ENCODE measurements around the gene RANGAP1. TPM values are rescaled to one million over a fixed set of nuclear protein-coding genes. Genes with fewer than 3 reads are reported as not detected.

RANGAP1 gene
- total RNA-seq, 2 donors from 2014 or later = 114 to 142 TPM

DNA sequence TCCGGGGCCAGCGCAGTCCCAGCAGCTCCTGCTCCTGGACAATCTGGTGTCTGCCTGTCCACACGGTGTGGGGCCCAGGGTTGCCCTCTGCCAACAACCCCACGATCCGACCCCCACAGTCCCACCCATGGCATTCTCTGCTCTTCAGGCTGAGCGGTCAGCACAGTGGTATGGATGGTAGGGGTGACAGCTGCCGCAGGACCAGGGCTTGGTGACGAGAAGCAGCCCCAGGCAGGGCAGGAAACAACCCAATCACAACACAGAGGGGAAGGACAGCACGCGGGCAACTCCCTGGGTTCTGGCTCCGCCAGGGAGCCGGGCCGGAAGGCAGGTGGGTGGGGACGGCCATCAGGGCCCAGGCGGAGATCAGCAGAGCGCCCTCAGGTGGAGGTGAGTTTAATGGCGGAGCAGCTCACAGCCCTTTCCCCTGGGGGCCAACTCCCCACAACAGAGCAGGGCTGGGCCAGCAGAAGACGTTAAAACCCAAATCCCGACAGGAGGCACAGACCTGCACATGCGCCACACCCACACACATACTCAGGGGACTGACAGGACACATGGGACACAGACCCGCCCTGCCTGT is 40.0 kb downstream of the RANGAP1 start:
- H3K36me3 Mint-ChIP-seq (ENCODE audit: low read depth) = peaks cover 2% of the 10 kb centered on the region

DNA sequence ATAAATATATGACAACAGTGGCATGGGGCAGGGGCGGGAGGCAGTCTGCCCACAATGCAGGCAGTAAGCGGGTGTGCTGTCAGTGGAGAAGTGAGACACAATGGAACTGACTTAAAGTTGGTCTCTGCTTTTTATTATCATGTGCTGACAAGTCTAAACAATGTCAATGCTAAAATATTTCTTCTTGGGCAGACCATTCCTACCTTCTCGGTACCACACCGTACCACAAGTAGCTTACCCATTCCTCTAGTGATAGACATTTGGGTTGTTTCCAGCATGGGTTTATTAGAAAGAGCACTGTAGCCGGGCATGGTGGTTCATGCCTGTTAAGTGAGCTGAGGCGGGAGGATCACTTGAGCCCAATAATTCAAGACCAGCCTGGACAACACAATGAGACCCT is 42.6 kb downstream of the RANGAP1 start:
- Mint-ChIP-seq H3K27ac (no peak overlapping the region), H3K4me3 (no peak overlapping the region), H3K4me1 (peaks cover 7% of the 10 kb centered on the region), H3K27me3 (no peaks in the 10 kb centered on the region), H3K36me3 (ENCODE audit: low read depth) (no peaks in the 10 kb centered on the region)
- ATAC-seq = no peak
- no peak for DNase-seq
- H3K9me3 ChIP-seq (ENCODE audit: control insufficient read depth, low read length, poor library complexity, severe bottlenecking) = no peaks in the 10 kb centered on the region

More for the DNA sequence above, 40.0 kb downstream of the RANGAP1 start:
- ATAC-seq = peak; percentile 8
- H3K4me3 Mint-ChIP-seq = no peak overlapping the region
- H3K27ac Mint-ChIP-seq = no peak overlapping the region
- DNase-seq = no peak
- no peaks in the 10 kb centered on the region for H3K4me1 Mint-ChIP-seq
- H3K9me3 ChIP-seq (ENCODE audit: control insufficient read depth, low read length, poor library complexity, severe bottlenecking) = no peaks in the 10 kb centered on the region
- H3K27me3 Mint-ChIP-seq = no peaks in the 10 kb centered on the region

DNA sequence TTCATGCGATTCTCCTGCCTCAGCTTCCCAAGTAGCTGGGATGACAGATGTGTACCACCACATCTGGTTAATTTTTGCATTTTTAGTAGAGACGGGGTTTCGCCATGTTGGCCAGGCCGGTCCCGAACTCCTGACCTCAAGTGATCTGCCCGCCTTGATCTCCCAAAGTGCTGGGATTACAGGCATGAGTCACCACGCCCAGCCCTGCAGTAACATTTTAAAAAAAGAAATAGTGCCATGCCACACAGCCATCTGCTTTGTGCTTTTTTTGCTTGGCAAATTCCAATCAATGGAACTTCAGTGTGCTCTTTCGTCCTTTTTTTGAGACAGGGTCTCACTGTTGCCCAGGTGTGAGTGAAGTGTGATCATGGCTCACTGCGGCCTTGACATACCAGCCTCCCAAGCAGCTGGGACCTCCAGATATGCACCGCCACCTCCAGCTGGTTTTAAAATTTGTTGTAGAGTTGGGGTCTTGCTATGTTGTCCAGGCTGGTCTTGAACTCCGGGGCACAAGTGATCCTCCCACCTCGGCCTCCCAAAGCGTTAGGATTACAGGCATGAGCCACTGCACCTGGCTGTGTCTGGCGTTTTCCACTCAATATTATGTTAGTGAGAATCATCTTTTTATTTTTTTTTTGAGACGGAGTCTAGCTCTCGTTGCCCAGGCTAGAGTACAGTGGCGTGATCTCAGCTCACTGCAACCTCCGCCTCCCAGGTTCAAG is 43.4 kb downstream of the RANGAP1 start:
- no peak for DNase-seq
- no peaks in the 10 kb centered on the region for H3K36me3 Mint-ChIP-seq (ENCODE audit: low read depth)
- H3K4me1 Mint-ChIP-seq = peaks cover 7% of the 10 kb centered on the region
- no peak overlapping the region for H3K4me3 Mint-ChIP-seq
- H3K27ac Mint-ChIP-seq = no peak overlapping the region
- no peaks in the 10 kb centered on the region for H3K27me3 Mint-ChIP-seq
- ATAC-seq = no peak
- no peaks in the 10 kb centered on the region for H3K9me3 ChIP-seq (ENCODE audit: control insufficient read depth, low read length, poor library complexity, severe bottlenecking)

DNA sequence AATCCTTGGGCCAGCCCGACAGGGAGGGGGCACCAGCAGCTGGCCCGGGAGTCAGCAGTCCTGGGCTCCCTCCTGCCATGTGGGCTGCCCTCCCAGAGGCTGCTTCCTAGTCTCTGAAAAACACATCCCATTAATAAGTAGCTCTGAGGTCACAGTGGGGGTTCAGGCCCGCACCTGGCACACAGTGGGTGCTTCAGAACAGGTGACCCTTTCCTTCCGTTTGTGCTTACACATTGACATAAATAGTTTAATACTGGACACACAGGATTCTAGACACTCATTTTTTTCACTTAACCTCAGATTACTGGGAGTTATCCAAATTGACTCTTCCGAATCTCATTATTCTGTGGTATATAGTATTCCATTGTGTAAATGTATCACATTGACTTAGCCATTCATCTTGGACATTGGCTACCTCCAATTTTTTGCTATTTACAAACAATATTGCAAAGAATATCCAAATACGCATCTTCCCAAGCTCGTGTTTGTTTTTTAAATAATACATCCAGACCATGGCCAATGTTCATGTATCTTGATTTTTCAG is 44.8 kb downstream of the RANGAP1 start:
- no peak for DNase-seq
- H3K4me3 Mint-ChIP-seq = no peak overlapping the region

DNA sequence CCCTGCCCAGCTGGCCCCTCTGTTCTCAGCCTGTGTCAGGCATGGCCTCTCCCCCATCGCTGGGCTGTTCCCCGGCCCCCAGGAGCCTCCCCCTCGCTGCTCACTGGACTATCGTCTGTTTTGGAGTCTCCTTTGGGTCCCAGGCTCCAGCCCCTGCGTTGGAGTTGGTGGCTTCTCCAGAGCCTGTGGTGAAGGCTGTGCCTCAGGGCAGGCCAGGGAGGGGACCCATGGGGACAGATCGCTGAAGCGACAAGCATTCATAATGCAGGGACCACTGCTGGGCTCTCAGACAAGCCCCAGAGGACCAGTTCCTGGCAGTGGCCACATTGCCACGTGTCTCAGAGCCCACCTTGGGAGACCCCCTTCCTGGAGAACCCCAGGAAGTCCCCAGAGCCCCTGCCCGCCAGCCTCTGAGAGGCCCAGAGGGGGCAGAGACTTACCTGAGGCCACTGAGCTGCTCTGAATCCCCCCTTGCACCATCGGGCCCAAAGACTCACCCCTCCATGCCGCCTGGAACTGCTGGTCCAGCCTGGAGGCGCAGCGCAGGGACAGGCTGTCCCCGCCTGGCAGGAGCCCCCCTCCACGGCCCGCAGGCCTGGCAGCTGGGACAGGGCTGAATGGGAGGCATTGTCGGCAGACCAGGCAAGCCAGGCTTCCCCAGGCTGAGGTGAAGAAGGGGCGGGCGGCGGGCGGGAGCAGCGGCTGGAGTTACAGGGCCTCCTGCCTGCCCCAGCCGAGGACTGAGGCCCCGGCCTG is 45.4 kb downstream of the RANGAP1 start, which contains the start of gene CHADL:
Gene CHADL, minus strand, starts transcription at position 555 of the 756 bp plus-strand sequence. Its CDS starts 50 bp downstream, at position 505.
- no peak for ATAC-seq
- peak within 1 kb of the TSS; percentile 68 for H3K27ac Mint-ChIP-seq
- DNase-seq = no peak
- no peaks in the 10 kb centered on the region for H3K36me3 Mint-ChIP-seq (ENCODE audit: low read depth)
- no peaks in the 10 kb centered on the region for H3K27me3 Mint-ChIP-seq
- no peaks in the 10 kb centered on the region for H3K9me3 ChIP-seq (ENCODE audit: control insufficient read depth, low read length, poor library complexity, severe bottlenecking)
- H3K4me1 Mint-ChIP-seq = peaks cover 7% of the 10 kb centered on the region
- H3K4me3 Mint-ChIP-seq = peak within 1 kb of the TSS; percentile 36

More for the DNA sequence above, 44.8 kb downstream of the RANGAP1 start:
- Mint-ChIP-seq H3K4me1 (peaks cover 7% of the 10 kb centered on the region), H3K36me3 (ENCODE audit: low read depth) (no peaks in the 10 kb centered on the region), H3K27me3 (no peaks in the 10 kb centered on the region), H3K27ac (peak overlapping the region; percentile 32)
- no peak for ATAC-seq
- H3K9me3 ChIP-seq (ENCODE audit: control insufficient read depth, low read length, poor library complexity, severe bottlenecking) = no peaks in the 10 kb centered on the region

DNA sequence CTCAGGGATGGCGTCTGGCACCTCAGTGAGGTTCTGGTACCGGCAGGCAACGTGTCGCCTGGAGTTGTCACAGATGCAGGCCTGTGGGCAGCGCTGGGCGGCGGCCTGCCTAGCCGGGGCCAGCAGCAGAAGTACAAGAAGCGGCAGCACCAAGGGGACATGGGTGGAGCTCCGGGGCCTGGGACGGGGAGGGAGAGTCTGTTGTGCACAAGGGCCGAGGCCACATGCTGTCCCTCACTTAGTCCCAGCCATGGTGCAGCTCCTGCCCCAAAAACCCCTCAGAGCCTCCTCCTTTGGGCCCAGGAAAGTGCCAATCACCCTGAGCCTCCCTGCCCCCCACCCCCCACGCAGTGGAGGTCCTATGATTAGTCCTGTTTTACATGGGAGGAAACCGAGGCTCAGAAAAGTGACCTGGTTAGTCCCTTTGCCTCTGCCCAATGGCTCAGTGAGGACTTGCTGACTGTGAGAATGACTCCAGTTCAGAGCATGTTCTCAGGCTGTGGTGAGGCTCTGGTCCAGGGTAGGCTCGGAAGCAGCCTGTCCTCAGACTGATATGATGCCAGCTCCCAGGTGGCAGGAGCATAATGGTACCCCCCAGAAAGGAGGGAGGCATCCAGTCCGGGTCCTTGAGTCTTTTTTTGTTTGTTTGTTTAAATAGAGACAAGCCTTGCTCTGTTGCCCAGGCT is 46.4 kb downstream of the RANGAP1 start:
- no peak overlapping the region for H3K27ac Mint-ChIP-seq
- no peaks in the 10 kb centered on the region for H3K9me3 ChIP-seq (ENCODE audit: control insufficient read depth, low read length, poor library complexity, severe bottlenecking)
- no peak for ATAC-seq
- H3K36me3 Mint-ChIP-seq (ENCODE audit: low read depth) = no peaks in the 10 kb centered on the region
- H3K4me1 Mint-ChIP-seq = peaks cover 7% of the 10 kb centered on the region
- DNase-seq = no peak
- no peaks in the 10 kb centered on the region for H3K27me3 Mint-ChIP-seq
- no peak overlapping the region for H3K4me3 Mint-ChIP-seq

DNA sequence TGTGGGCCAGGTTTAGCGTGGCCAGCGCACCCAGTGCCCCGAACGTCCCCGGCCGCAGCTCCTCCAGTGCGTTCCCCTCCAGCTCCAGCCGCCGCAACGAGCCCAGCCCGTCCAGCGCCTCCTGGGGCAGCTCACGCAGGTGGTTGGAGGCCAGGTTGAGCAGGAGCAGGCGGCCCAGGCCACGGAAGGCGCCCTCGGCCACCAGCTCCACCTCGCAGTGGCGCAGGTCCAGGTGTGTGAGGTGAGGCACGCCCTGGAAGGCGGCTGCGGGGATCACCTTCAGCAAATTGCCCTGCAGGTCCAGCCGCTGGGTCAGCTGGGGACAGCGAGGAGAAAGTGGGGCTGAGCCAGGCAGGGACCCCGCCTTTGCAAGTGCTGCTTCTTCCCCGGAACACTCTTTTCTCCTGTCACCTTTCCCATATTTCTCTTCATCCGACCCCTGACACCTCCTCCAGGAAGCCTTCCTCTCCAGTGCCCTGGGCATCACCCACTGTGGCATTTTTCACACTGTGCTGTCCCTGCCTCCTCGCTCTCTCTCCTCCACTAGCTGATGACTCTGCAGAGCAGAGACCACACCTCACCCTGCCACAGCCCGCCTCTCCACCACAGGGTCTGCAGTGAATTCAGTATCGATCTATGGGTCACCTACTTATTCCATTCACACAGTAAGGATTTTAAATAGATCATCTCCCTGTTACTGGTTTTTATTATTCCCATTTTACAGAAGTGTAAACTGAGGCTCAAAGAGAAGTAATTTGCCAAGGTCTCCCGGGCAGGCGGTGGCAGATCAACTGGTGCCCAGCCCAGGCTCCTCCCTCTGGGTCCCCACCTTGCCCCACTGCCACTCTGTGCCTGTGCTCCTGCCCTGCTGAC is 47.2 kb downstream of the RANGAP1 start:
- ATAC-seq (no peak), DNase-seq (no peak)
- H3K9me3 ChIP-seq (ENCODE audit: control insufficient read depth, low read length, poor library complexity, severe bottlenecking) = no peaks in the 10 kb centered on the region
- Mint-ChIP-seq H3K36me3 (ENCODE audit: low read depth) (no peaks in the 10 kb centered on the region), H3K4me3 (peak overlapping the region; percentile 93), H3K27me3 (no peaks in the 10 kb centered on the region), H3K4me1 (peaks cover 7% of the 10 kb centered on the region), H3K27ac (no peak overlapping the region)

DNA sequence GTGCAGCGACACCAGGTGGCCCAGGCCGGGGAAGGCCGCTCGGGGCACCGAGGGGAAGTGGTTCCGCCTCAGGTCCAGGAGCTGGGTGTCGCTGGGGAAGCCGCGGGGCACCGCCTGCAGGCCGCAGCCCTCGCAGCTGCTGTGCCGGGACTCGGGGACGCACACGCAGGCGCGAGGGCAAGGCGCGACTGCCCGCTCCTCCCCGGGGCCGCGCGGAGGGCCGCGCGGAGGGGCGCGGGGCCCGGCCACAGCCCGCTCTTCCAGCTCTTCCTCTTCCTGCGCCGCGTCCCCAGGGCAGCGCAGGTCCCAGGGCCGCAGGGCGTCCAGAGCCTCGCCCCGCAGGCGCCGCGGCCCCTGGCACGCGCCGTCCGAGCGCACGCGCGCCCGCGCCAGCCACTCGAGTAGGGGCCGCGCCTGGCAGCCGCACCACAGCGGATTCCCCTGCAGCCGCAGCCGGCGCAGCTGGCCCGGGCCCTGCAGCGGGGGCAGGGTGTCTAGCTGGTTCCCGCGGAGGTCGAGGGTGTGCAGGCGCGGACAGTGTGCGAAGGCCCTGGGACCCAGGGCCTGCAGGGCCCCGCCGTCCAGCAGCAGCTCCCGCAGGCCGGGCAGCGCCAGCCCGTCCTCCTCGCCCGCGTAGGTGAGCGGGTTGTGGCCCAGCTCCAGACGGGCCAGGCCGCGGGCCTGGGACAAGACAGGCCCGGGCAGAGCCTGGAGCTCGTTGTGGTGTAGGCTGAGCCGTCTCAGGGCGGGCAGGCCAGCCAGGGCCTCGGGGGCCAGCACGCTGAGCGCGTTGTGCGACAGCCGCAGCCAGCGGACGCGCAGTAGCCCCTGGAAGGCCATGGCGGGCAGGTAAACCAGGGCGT is 48.0 kb downstream of the RANGAP1 start:
- Mint-ChIP-seq H3K4me1 (peaks cover 7% of the 10 kb centered on the region), H3K4me3 (peak overlapping the region; percentile 84), H3K27ac (no peak overlapping the region), H3K36me3 (ENCODE audit: low read depth) (no peaks in the 10 kb centered on the region), H3K27me3 (no peaks in the 10 kb centered on the region)
- H3K9me3 ChIP-seq (ENCODE audit: control insufficient read depth, low read length, poor library complexity, severe bottlenecking) = no peaks in the 10 kb centered on the region
- DNase-seq (peak; percentile 67 to 79 (median 70)), ATAC-seq (peak; percentile 91)

DNA sequence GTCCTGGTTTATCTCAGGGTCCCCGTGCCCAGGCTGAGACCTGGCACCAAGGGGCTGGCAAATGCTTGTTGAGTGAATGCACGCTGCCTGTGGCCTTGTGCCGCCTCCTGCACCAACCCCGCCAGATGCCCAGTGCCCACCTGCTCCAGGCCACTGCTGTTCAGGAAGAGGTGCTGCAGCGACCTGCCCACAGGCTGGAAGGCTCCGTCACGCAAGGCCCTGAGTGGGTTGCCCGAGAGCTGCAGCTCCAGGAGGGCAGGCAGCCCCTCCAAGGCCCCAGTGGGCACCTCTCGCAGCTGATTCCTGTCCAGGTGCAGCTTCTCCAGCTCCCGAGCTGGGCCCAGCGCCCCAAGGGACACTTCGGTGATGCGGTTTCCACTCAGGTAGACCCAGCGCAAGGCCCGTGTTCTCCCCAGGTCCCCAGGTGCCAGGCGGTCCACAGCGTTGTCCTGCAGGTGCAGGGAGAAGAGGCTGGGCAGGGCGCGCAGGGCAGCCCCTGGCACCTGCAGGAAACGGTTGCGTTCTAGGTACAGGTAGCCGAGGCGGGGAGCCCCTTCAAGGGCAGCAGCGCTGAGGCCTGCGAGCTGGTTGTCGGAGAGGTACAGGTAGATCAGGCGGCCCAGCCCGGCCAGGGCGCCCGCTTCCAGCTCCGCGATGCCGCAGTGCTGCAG is 48.8 kb downstream of the RANGAP1 start:
- Mint-ChIP-seq H3K4me1 (peaks cover 7% of the 10 kb centered on the region), H3K27ac (no peak overlapping the region), H3K36me3 (ENCODE audit: low read depth) (no peaks in the 10 kb centered on the region), H3K4me3 (peak overlapping the region; percentile 84), H3K27me3 (no peaks in the 10 kb centered on the region)
- no peaks in the 10 kb centered on the region for H3K9me3 ChIP-seq (ENCODE audit: control insufficient read depth, low read length, poor library complexity, severe bottlenecking)
- ATAC-seq = no peak
- DNase-seq = no peak

DNA sequence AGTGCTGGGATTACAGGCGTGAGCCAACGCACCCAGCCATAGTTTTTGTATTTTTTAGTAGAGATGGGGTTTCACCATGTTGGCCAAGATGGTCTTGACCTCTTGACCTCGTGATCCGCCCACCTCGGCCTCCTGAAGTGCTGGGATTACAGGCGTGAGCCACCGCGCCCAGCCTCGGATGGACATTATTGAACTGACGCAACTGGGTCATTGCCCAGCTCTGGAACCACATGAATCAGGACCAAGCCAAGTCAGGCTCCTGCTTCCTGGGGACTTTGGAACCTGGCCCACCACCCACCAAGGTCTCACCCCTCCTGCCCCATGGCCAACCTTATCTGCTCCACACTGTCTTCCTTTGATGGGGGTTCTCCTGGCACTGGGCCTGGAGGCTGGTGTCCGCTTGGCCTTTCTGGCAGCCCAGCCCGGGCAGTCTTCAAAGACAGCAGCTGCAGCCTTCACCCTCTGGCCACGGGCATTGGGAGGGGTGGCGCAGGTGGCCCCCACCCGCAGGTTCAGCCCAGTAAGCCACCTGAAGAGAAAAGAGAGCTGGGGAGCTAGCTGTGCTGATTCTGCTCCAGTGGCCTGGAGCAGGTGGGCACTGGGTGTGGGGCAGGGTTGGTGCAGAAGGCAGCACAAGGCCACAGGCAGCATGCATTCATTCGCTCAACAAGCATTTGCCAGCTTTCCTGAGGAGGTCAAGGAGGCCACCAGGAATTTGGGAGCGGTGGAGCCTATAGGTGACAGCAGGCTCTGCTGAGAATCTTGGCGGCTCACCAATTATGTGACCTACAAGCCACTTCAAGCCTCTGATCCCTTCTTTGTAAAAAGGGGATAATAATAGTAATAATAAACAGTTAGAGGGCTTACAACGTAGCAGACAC is 50.9 kb downstream of the RANGAP1 start:
- no peak for DNase-seq

More for the DNA sequence above, 50.9 kb downstream of the RANGAP1 start:
- H3K4me1 Mint-ChIP-seq = peaks cover 7% of the 10 kb centered on the region
- no peak overlapping the region for H3K27ac Mint-ChIP-seq
- H3K4me3 Mint-ChIP-seq = no peak overlapping the region
- no peaks in the 10 kb centered on the region for H3K9me3 ChIP-seq (ENCODE audit: control insufficient read depth, low read length, poor library complexity, severe bottlenecking)
- ATAC-seq = no peak
- H3K27me3 Mint-ChIP-seq = no peaks in the 10 kb centered on the region
- H3K36me3 Mint-ChIP-seq (ENCODE audit: low read depth) = no peaks in the 10 kb centered on the region
